GOT3 (cell line): ENCODE results near the gene CEP164.
"Not testable (repeated sequence)": the region's sequence is repeated elsewhere in the genome, so short reads cannot be mapped to it uniquely, and the experiment has no call there.

ENCODE experiments used
- DNase-seq: peaks from one replicate; lab custom pipeline; 2025; ENCODE audit warnings: mixed read lengths; lab: John Stamatoyannopoulos, UW

The CEP164 gene

GRCh38 chr11:117305145-117305544 lies 22.5 kb upstream of the CEP164 start:
- DNase-seq: no peak

- no peak for DNase-seq
Observed at GRCh38 chr11:117309310-117309709, 18.3 kb upstream of the CEP164 start.

- DNase-seq: no peak
Observed at GRCh38 chr11:117313091-117313490, 14.6 kb upstream of the CEP164 start.

GRCh38 chr11:117313828-117314768 lies 13.6 kb upstream of the CEP164 start:
- no peak for DNase-seq

GRCh38 chr11:117314840-117315239 lies 12.8 kb upstream of the CEP164 start:
- DNase-seq: no peak

- no peak for DNase-seq
Observed at GRCh38 chr11:117315285-117316196, 12.1 kb upstream of the CEP164 start.

GRCh38 chr11:117316197-117316961 lies 11.3 kb upstream of the CEP164 start, which contains the start of gene BACE1:
Gene BACE1, minus strand, starts transcription at chr11:117316256. Its CDS starts 461 bp downstream, at chr11:117315795.
- no peak for DNase-seq

- no peak for DNase-seq
Observed at GRCh38 chr11:117318738-117319137, 8.9 kb upstream of the CEP164 start.

- DNase-seq: no peak
Observed at GRCh38 chr11:117319214-117319840, 8.3 kb upstream of the CEP164 start.

- DNase-seq: not testable (repeated sequence)
Observed at GRCh38 chr11:117327255-117327566, 443 bp upstream of the CEP164 start.

- no peak for DNase-seq
Observed at GRCh38 chr11:117328375-117329010, 839 bp downstream of the CEP164 start.

- no peak for DNase-seq
Observed at GRCh38 chr11:117332843-117333242, 5.2 kb downstream of the CEP164 start.

GRCh38 chr11:117333917-117334316 lies 6.3 kb downstream of the CEP164 start:
- no peak for DNase-seq

- DNase-seq: no peak
Observed at GRCh38 chr11:117334896-117335295, 7.2 kb downstream of the CEP164 start.

GRCh38 chr11:117335399-117335798 lies 7.7 kb downstream of the CEP164 start:
- DNase-seq: no peak

- DNase-seq: no peak
Observed at GRCh38 chr11:117337076-117337475, 9.4 kb downstream of the CEP164 start.

GRCh38 chr11:117345039-117345438 lies 17.4 kb downstream of the CEP164 start:
- DNase-seq: no peak

- DNase-seq: no peak
Observed at GRCh38 chr11:117354550-117354949, 26.9 kb downstream of the CEP164 start.

- DNase-seq: no peak
Observed at GRCh38 chr11:117356126-117356890, 28.7 kb downstream of the CEP164 start.

GRCh38 chr11:117361432-117361831 lies 33.8 kb downstream of the CEP164 start:
- DNase-seq: no peak
